HEK293T (cell line): Measurements from ENCODE around the gene RTN4RL1.

Experiments
- BHLHE40 ChIP-seq: fragments of 450-650 bp; IDR thresholded peaks from 2 replicates; pipeline ENCODE4 v1.6.1; 2016; ENCODE audit warnings: mild to moderate bottlenecking, moderate library complexity, borderline replicate concordance
- FOXK2 ChIP-seq: fragments of 450-650 bp; IDR thresholded peaks from 2 replicates; pipeline ENCODE4 v1.6.1; 2016; ENCODE audit warnings: mild to moderate bottlenecking
- FOXM1 ChIP-seq: fragments of 450-650 bp; IDR thresholded peaks from 2 replicates; pipeline ENCODE4 v1.6.1; 2017; ENCODE audit warnings: mild to moderate bottlenecking, borderline replicate concordance
- HDGF ChIP-seq: fragments of 450-650 bp; IDR thresholded peaks from 2 replicates; pipeline ENCODE4 v1.6.1; 2017; ENCODE audit warnings: antibody characterized with exemption, borderline replicate concordance
- PKNOX1 ChIP-seq: fragments of 450-650 bp; IDR thresholded peaks from 2 replicates; pipeline ENCODE4 v1.6.1; 2016
- SP1 ChIP-seq: fragments of 450-650 bp; IDR thresholded peaks from 2 replicates; pipeline ENCODE4 v1.6.1; 2017

GRCh38 chr17:2070241-2071023 lies 45.3 kb upstream of the RTN4RL1 start:
- TF ChIP-seq FOXM1 (no peak), FOXK2 (no peak), BHLHE40 (no peak), SP1 (no peak), HDGF (no peak), PKNOX1 (no peak)
